ENCODE measurements around the gene PRAMEF12.

The PRAMEF12 gene

GRCh38 chr1:12745126-12745991 is 28.2 kb upstream of the PRAMEF12 start:
- no peak overlapping the region for H2AK5ac ChIP-seq (ENCODE audit: low read depth, low read length)

GRCh38 chr1:12745992-12746323 is 27.6 kb upstream of the PRAMEF12 start, which contains the start of gene CFAP107:
Gene CFAP107, plus strand, starts transcription at chr1:12746200. Its CDS starts 231 bp downstream, at chr1:12746431.
- no peak within 1 kb of the TSS for H3K27ac ChIP-seq (replicated peaks; ENCODE audit: low read length)
- no peak for DNase-seq (ENCODE audit: low spot score)

More at GRCh38 chr1:12745126-12745991, 28.2 kb upstream of the PRAMEF12 start:
- no peak for DNase-seq (ENCODE audit: low spot score)
- H3K4me2 ChIP-seq (ENCODE audit: insufficient read depth, low read length, poor library complexity, severe bottlenecking) = no peak overlapping the region
- no peak overlapping the region for H3K23ac ChIP-seq (ENCODE audit: low read depth, low read length, poor library complexity)
- H3K27ac ChIP-seq (replicated peaks; ENCODE audit: low read length) = no peak overlapping the region
- H3K9ac ChIP-seq (ENCODE audit: low read depth, low read length, poor library complexity) = no peak overlapping the region
- no peaks in the 10 kb centered on the region for H3K4me1 ChIP-seq (ENCODE audit: control insufficient read depth in 2 of 2, insufficient read depth in 1 of 2, low read depth in 1 of 2, low read length in 2 of 2)
- H3K18ac ChIP-seq (ENCODE audit: low read length) = no peak overlapping the region
- H3K27me3 ChIP-seq (ENCODE audit: control insufficient read depth in 3 of 3, insufficient read depth in 3 of 3, low read depth in 1 of 3, low read length in 3 of 3) = no peaks in the 10 kb centered on the region
- no peak overlapping the region for H4K91ac ChIP-seq (ENCODE audit: low read depth, low read length, poor library complexity)
- no CpG with 5 or more reads among the region's 3 CpGs for WGBS, 2 donors (ENCODE audit: extremely low coverage in 2 of 2, insufficient read length in 2 of 2, insufficient replicate concordance in 1 of 2)
- no peak overlapping the region for H2AFZ ChIP-seq (ENCODE audit: low read length)
- no peak overlapping the region for H4K8ac ChIP-seq (ENCODE audit: low read depth, low read length)
- H3K9me3 ChIP-seq (replicated peaks in 1 of 2; ENCODE audit: control insufficient read depth in 2 of 2, insufficient read depth in 1 of 2, low read depth in 1 of 2, low read length in 2 of 2) = peaks cover 3 to 5% of the 10 kb centered on the region in 2 donors
- H3K36me3 ChIP-seq (replicated peaks in 1 of 2; ENCODE audit: control insufficient read depth in 2 of 2, insufficient read depth in 2 of 2, low read length in 2 of 2) = no peaks in the 10 kb centered on the region
- H2BK5ac ChIP-seq (ENCODE audit: low read length) = no peak overlapping the region
- no peak overlapping the region for H3K4me3 ChIP-seq (ENCODE audit: low read length in 2 of 2)
- no peak overlapping the region for H3K14ac ChIP-seq (ENCODE audit: low read length)
- no peaks in the 10 kb centered on the region for H3K79me1 ChIP-seq (ENCODE audit: low read depth, low read length)
- H2BK12ac ChIP-seq (ENCODE audit: low read length) = no peak overlapping the region
- no peak overlapping the region for H2BK120ac ChIP-seq (ENCODE audit: low read depth, low read length)
- H3K4ac ChIP-seq (ENCODE audit: low read length) = no peak overlapping the region
- no peak overlapping the region for H2BK15ac ChIP-seq (ENCODE audit: low read length)

GRCh38 chr1:12748778-12749355 is 24.7 kb upstream of the PRAMEF12 start:
- Histone ChIP-seq H3K9ac (ENCODE audit: low read depth, low read length, poor library complexity) (no peak overlapping the region), H3K9me3 (replicated peaks in 1 of 2; ENCODE audit: control insufficient read depth in 2 of 2, insufficient read depth in 1 of 2, low read depth in 1 of 2, low read length in 2 of 2) (peaks cover 3 to 5% of the 10 kb centered on the region in 2 donors), H3K27me3 (ENCODE audit: control insufficient read depth in 3 of 3, insufficient read depth in 3 of 3, low read depth in 1 of 3, low read length in 3 of 3) (no peaks in the 10 kb centered on the region), H2BK15ac (ENCODE audit: low read length) (no peak overlapping the region), H2BK5ac (ENCODE audit: low read length) (no peak overlapping the region), H3K79me1 (ENCODE audit: low read depth, low read length) (no peaks in the 10 kb centered on the region), H4K91ac (ENCODE audit: low read depth, low read length, poor library complexity) (no peak overlapping the region), H4K8ac (ENCODE audit: low read depth, low read length) (no peak overlapping the region), H3K18ac (ENCODE audit: low read length) (no peak overlapping the region), H3K36me3 (replicated peaks in 1 of 2; ENCODE audit: control insufficient read depth in 2 of 2, insufficient read depth in 2 of 2, low read length in 2 of 2) (no peaks in the 10 kb centered on the region), H2BK120ac (ENCODE audit: low read depth, low read length) (no peak overlapping the region), H2AFZ (ENCODE audit: low read length) (no peak overlapping the region), H3K23ac (ENCODE audit: low read depth, low read length, poor library complexity) (no peak overlapping the region), H3K4me1 (ENCODE audit: control insufficient read depth in 2 of 2, insufficient read depth in 1 of 2, low read depth in 1 of 2, low read length in 2 of 2) (no peaks in the 10 kb centered on the region), H2BK12ac (ENCODE audit: low read length) (no peak overlapping the region), H3K4ac (ENCODE audit: low read length) (no peak overlapping the region), H2AK5ac (ENCODE audit: low read depth, low read length) (no peak overlapping the region), H3K14ac (ENCODE audit: low read length) (no peak overlapping the region), H3K4me2 (ENCODE audit: insufficient read depth, low read length, poor library complexity, severe bottlenecking) (no peak overlapping the region), H3K4me3 (ENCODE audit: low read length in 2 of 2) (no peak overlapping the region), H3K27ac (replicated peaks; ENCODE audit: low read length) (no peak overlapping the region)
- no peak for DNase-seq (ENCODE audit: low spot score)

More at GRCh38 chr1:12745992-12746323, 27.6 kb upstream of the PRAMEF12 start, which contains the start of gene CFAP107:
- Histone ChIP-seq H3K4me1 (ENCODE audit: control insufficient read depth in 2 of 2, insufficient read depth in 1 of 2, low read depth in 1 of 2, low read length in 2 of 2) (no peaks in the 10 kb centered on the region), H2BK120ac (ENCODE audit: low read depth, low read length) (no peak within 1 kb of the TSS), H3K36me3 (replicated peaks in 1 of 2; ENCODE audit: control insufficient read depth in 2 of 2, insufficient read depth in 2 of 2, low read length in 2 of 2) (no peaks in the 10 kb centered on the region), H4K8ac (ENCODE audit: low read depth, low read length) (no peak within 1 kb of the TSS), H2AK5ac (ENCODE audit: low read depth, low read length) (no peak within 1 kb of the TSS), H3K18ac (ENCODE audit: low read length) (no peak within 1 kb of the TSS), H3K4me2 (ENCODE audit: insufficient read depth, low read length, poor library complexity, severe bottlenecking) (no peak within 1 kb of the TSS), H3K27me3 (ENCODE audit: control insufficient read depth in 3 of 3, insufficient read depth in 3 of 3, low read depth in 1 of 3, low read length in 3 of 3) (no peaks in the 10 kb centered on the region), H3K9ac (ENCODE audit: low read depth, low read length, poor library complexity) (no peak within 1 kb of the TSS), H2AFZ (ENCODE audit: low read length) (no peak within 1 kb of the TSS), H4K91ac (ENCODE audit: low read depth, low read length, poor library complexity) (no peak within 1 kb of the TSS), H3K9me3 (replicated peaks in 1 of 2; ENCODE audit: control insufficient read depth in 2 of 2, insufficient read depth in 1 of 2, low read depth in 1 of 2, low read length in 2 of 2) (peaks cover 3 to 5% of the 10 kb centered on the region in 2 donors), H3K4me3 (ENCODE audit: low read length in 2 of 2) (no peak within 1 kb of the TSS), H2BK12ac (ENCODE audit: low read length) (no peak within 1 kb of the TSS), H3K4ac (ENCODE audit: low read length) (no peak within 1 kb of the TSS), H3K23ac (ENCODE audit: low read depth, low read length, poor library complexity) (no peak within 1 kb of the TSS), H2BK5ac (ENCODE audit: low read length) (no peak within 1 kb of the TSS), H3K14ac (ENCODE audit: low read length) (no peak within 1 kb of the TSS), H3K79me1 (ENCODE audit: low read depth, low read length) (no peaks in the 10 kb centered on the region), H2BK15ac (ENCODE audit: low read length) (no peak within 1 kb of the TSS)
- WGBS, 2 donors (ENCODE audit: extremely low coverage in 2 of 2, insufficient read length in 2 of 2, insufficient replicate concordance in 1 of 2) = no CpG with 5 or more reads among the region's 2 CpGs

- Histone ChIP-seq H4K91ac (ENCODE audit: low read depth, low read length, poor library complexity) (no peak overlapping the region), H3K79me1 (ENCODE audit: low read depth, low read length) (no peaks in the 10 kb centered on the region), H3K27me3 (ENCODE audit: control insufficient read depth in 3 of 3, insufficient read depth in 3 of 3, low read depth in 1 of 3, low read length in 3 of 3) (peaks cover 0 to 35% (median 0%) of the 10 kb centered on the region in 3 experiments), H3K14ac (ENCODE audit: low read length) (no peak overlapping the region), H2BK120ac (ENCODE audit: low read depth, low read length) (no peak overlapping the region), H3K4ac (ENCODE audit: low read length) (no peak overlapping the region), H2BK5ac (ENCODE audit: low read length) (no peak overlapping the region), H4K8ac (ENCODE audit: low read depth, low read length) (no peak overlapping the region), H3K18ac (ENCODE audit: low read length) (no peak overlapping the region), H3K9ac (ENCODE audit: low read depth, low read length, poor library complexity) (no peak overlapping the region), H2BK15ac (ENCODE audit: low read length) (no peak overlapping the region), H3K4me2 (ENCODE audit: insufficient read depth, low read length, poor library complexity, severe bottlenecking) (no peak overlapping the region), H3K9me3 (replicated peaks in 1 of 2; ENCODE audit: control insufficient read depth in 2 of 2, insufficient read depth in 1 of 2, low read depth in 1 of 2, low read length in 2 of 2) (no peaks in the 10 kb centered on the region), H2BK12ac (ENCODE audit: low read length) (no peak overlapping the region), H3K23ac (ENCODE audit: low read depth, low read length, poor library complexity) (no peak overlapping the region), H3K4me3 (ENCODE audit: low read length in 2 of 2) (no peak overlapping the region), H2AFZ (ENCODE audit: low read length) (no peak overlapping the region), H3K4me1 (ENCODE audit: control insufficient read depth in 2 of 2, insufficient read depth in 1 of 2, low read depth in 1 of 2, low read length in 2 of 2) (no peaks in the 10 kb centered on the region), H2AK5ac (ENCODE audit: low read depth, low read length) (no peak overlapping the region), H3K27ac (replicated peaks; ENCODE audit: low read length) (no peak overlapping the region), H3K36me3 (replicated peaks in 1 of 2; ENCODE audit: control insufficient read depth in 2 of 2, insufficient read depth in 2 of 2, low read length in 2 of 2) (no peaks in the 10 kb centered on the region)
- WGBS, 2 donors (ENCODE audit: extremely low coverage in 2 of 2, insufficient read length in 2 of 2, insufficient replicate concordance in 1 of 2) = no CpG with 5 or more reads among the region's 4 CpGs
- no peak for DNase-seq (ENCODE audit: low spot score)
Measured at GRCh38 chr1:12754738-12755137, 18.8 kb upstream of the PRAMEF12 start.

Measured in neuronal stem cell (in vitro differentiated cells).